ENCODE results near the gene HAVCR1. TPM values are rescaled to one million over a fixed set of nuclear protein-coding genes. Genes with fewer than 3 reads are reported as not detected.

The HAVCR1 gene
- total and polyA plus RNA-seq, 2 of the 13 experiments (the other 11 are each of a cell fraction or from before 2014, with no cell fraction given) = 0.93 to 12.3 TPM

GRCh38 chr5:157068339-157068738 lies 9.4 kb upstream of the HAVCR1 start (continued):
- TF ChIP-seq RERE (CRISPR knock-in tag; IDR thresholded peaks at IDR 0.05; ENCODE audit: low read depth) (no peak), XRCC5 (optimal IDR thresholded peaks at IDR 0.05; ENCODE audit: low read length) (no peak), CERS6 (CRISPR knock-in tag; IDR thresholded peaks at IDR 0.05) (no peak), RBAK (CRISPR knock-in tag; IDR thresholded peaks at IDR 0.05) (peak; percentile 93), PRDM10 (CRISPR knock-in tag; IDR thresholded peaks at IDR 0.05; ENCODE audit: low read depth) (no peak), NCOA5 (CRISPR knock-in tag; IDR thresholded peaks at IDR 0.05) (no peak), FOXA1 (IDR thresholded peaks at IDR 0.05) (no peak), FOXA1 (CRISPR knock-in tag; IDR thresholded peaks at IDR 0.05) (0 out of 2 replicates have a peak, but pooled peaks have one; percentile 7), HMGA1 (CRISPR knock-in tag; conservative IDR thresholded peaks at IDR 0.05) (no peak), ZNF446 (CRISPR knock-in tag; IDR thresholded peaks at IDR 0.05) (no peak), BATF2 (CRISPR knock-in tag; IDR thresholded peaks at IDR 0.05) (no peak), ZNF501 (CRISPR knock-in tag; IDR thresholded peaks at IDR 0.05) (no peak), SOX6 (IDR thresholded peaks at IDR 0.05) (no peak), SOX6 (CRISPR knock-in tag; IDR thresholded peaks at IDR 0.05) (0 out of 2 replicates have a peak, but pooled peaks have one; percentile 11), CREM (IDR thresholded peaks at IDR 0.05) (no peak), CREM (CRISPR knock-in tag; IDR thresholded peaks at IDR 0.05) (no peak), NR2F6 (IDR thresholded peaks at IDR 0.05) (no peak), NR2F6 (CRISPR knock-in tag; IDR thresholded peaks at IDR 0.05) (0 out of 2 replicates have a peak, but pooled peaks have one; percentile 25)
